HG03139 (cell line): ENCODE results near the gene FURIN.
"Not testable (repeated sequence)": the region's sequence is repeated elsewhere in the genome, so short reads cannot be mapped to it uniquely, and the experiment has no call there.

Experiments
- ATAC-seq: cut with Tn5 transposase; IDR thresholded peaks from one replicate; pipeline ENCODE4 v1.9.1; 2021; ENCODE audit not compliant: unreplicated experiment

FURIN gene

GRCh38 chr15:90881978-90882721 is 13.8 kb downstream of the FURIN start:
- ATAC-seq: no peak

- ATAC-seq: no peak
Measured at GRCh38 chr15:90882781-90883525, 14.6 kb downstream of the FURIN start.

GRCh38 chr15:90883526-90883975 is 15.2 kb downstream of the FURIN start:
- no peak for ATAC-seq

- no peak for ATAC-seq
Measured at GRCh38 chr15:90883976-90884718, 15.8 kb downstream of the FURIN start, which contains the start of gene FES. Gene FES, plus strand, starts transcription at chr15:90884504. Its CDS starts 542 bp downstream, at chr15:90885046.

- ATAC-seq: no peak
Measured at GRCh38 chr15:90884719-90885431, 16.5 kb downstream of the FURIN start.

DNA sequence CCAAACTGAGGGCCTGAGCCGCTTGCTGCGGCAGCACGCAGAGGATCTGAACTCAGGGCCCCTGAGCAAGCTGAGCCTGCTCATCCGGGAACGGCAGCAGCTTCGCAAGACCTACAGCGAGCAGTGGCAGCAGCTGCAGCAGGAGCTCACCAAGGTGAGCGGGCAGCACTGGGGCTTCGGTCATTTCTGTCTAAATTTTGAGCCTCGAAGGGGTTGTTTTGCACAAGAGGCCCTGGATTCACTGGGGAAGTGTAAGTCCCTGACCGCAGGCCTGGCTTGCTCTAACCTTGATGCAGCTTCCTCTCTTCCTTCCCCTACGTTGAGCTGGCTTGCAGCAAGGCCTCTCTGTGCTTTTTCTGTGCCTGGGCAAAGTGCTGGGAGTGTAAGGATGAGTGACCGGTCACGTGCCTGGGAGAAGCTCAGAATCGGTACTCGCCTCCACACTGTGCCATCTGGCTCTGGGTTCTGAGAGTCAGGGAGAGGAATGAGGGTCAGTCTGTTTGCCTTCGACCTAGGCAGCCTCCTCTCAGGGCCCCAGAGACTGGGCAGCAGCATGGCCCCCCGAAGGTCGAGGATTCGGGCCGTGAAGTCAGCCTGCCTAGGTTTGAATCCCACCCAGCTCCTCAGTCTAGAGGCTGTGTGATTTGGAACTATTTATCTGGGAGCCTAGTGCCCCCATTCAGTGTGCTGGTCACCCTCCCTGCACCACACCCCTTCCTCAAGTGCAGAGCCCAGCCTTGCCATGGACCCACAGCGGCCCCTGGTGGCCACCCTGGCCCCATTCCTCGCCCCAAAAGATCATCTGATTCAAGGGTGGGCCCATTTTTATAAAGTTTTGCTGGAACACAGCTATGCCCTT is 17.3 kb downstream of the FURIN start:
- ATAC-seq: peak; percentile 40

DNA sequence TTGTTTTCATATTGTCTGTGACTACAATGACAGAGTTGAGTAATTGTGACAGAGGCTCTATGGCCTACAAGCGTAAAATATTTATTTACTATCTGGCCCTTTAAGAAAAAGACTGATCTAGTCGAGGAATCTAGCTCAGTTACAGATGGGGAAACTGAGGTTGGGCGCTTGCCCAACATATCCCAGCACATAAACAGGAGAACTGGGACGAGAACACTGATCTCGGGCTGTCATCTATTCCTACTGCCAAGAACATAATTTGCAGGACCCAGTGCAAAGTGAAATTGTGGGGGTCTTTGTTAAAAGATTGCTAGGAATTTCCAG is 17.9 kb downstream of the FURIN start:
- no peak for ATAC-seq

GRCh38 chr15:90887037-90887481 is 18.7 kb downstream of the FURIN start:
- no peak for ATAC-seq

DNA sequence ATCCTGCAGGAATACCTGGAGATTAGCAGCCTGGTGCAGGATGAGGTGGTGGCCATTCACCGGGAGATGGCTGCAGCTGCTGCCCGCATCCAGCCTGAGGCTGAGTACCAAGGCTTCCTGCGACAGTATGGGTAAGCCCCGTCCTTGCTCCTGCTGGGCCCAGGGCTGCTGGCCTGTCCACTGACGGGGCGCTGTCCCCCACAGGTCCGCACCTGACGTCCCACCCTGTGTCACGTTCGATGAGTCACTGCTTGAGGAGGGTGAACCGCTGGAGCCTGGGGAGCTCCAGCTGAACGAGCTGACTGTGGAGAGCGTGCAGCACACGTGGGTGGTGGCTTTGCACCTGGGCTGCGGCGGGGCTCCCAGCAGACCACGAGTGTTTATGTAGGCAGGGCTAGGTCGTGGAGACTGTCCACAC is 20.9 kb downstream of the FURIN start:
- no peak for ATAC-seq

DNA sequence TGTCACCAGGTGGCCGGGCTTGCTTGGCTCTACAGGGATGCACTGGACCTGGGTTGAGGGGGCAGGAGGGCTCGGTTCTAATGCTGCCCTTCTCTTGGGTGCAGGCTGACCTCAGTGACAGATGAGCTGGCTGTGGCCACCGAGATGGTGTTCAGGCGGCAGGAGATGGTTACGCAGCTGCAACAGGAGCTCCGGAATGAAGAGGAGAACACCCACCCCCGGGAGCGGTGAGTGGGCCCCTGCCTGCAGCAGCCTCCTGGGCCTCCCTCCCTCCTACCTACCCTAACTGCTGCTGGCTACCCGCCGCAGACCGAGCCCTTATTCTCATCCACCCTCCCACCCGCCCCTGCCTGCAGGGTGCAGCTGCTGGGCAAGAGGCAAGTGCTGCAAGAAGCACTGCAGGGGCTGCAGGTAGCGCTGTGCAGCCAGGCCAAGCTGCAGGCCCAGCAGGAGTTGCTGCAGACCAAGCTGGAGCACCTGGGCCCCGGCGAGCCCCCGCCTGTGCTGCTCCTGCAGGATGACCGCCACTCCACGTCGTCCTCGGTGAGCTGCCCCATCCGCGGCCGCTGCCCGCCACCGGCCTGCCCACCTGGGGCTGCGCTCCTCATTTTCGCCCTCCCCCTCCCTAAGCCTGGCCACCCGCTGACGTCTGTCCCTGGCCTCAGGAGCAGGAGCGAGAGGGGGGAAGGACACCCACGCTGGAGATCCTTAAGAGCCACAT is 21.5 kb downstream of the FURIN start:
- no peak for ATAC-seq

GRCh38 chr15:90890839-90891238 is 22.5 kb downstream of the FURIN start:
- ATAC-seq: no peak

DNA sequence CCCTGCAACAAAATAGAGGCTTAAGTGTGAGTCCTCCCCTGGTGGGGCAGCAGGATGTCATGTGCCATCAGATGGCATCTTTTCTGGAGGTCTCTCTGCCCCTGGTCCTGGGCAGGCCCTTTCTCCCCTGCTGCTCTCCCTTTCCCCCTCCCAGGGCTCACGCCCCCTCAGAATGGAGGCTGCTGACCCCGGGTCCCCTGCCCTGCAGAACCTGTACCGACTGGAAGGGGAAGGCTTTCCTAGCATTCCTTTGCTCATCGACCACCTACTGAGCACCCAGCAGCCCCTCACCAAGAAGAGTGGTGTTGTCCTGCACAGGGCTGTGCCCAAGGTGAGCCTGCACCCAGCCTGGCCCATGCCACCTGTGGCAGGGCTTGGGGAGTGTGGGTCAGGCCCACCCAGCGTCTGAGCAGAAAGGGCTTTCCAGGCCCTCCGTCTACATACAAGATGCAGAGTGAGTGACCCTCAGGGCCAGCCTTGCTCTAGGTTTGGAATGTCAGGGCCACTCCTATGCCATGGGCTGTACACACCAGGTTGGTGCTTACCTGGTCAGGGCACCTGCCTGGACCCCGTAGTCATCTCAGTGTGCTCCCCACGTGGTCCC is 23.1 kb downstream of the FURIN start:
- ATAC-seq: no peak

GRCh38 chr15:90892023-90892422 is 23.6 kb downstream of the FURIN start:
- no peak for ATAC-seq

- no peak for ATAC-seq
Measured at GRCh38 chr15:90892498-90893174, 24.2 kb downstream of the FURIN start.

DNA sequence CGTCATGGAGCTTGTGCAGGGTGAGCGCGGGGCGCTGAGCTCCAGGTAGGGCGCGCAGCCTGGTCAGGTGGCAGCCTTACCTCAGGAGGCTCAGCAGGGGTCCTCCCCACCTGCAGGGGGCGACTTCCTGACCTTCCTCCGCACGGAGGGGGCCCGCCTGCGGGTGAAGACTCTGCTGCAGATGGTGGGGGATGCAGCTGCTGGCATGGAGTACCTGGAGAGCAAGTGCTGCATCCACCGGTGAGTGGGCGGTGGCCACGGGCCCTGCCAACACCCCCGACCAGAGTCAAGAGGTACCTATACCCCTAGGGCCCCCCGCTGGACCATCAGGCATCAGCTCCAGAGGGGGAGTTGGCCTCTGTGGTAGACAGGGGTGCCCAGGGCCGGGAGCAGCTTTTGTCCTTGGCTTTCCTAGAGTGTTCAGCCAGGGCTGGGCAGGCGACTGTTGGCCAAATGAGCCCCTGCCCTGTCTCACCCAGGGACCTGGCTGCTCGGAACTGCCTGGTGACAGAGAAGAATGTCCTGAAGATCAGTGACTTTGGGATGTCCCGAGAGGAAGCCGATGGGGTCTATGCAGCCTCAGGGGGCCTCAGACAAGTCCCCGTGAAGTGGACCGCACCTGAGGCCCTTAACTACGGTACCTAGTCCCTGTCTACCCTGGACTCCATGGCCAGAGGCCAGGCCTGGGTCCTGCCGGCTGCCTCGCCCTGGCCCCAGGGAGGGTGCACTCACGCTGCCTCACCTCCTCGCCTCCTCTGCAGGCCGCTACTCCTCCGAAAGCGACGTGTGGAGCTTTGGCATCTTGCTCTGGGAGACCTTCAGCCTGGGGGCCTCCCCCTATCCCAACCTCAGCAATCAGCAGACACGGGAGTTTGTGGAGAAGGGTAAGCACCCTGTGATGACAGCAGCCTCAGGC is 25.0 kb downstream of the FURIN start:
- no peak for ATAC-seq

GRCh38 chr15:90895571-90896117 is 27.3 kb downstream of the FURIN start:
- ATAC-seq: no peak

DNA sequence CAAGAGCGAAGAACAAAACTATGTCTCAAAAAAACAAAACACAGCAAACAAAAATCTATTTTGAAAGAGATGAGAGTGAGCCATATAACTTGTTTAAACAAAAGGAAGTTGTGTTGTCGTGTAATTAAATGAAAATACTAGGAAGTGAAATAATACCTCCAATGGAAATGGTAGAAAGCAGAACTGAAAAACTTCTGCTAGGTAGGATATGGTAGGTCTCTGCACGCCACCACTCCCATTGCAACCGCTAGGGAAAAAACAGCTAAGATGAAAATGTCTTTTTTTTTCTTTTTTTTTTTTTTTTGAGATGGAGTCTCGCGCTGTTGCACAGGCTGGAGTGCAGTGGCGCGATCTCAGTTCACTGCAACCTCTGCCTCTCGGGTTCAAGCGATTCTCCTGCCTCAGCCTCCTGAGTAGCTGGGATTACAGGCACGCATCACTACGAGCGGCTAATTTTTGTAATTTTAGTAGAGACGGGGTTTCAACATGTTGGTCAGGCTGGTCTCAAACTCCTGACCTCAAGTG is 28.8 kb downstream of the FURIN start:
- not testable (repeated sequence) for ATAC-seq
